K562 treated with DMSO at 1 percent for 4 hours (cell line): Measurements from ENCODE around the gene SPI1. TPM values are rescaled to one million over a fixed set of nuclear protein-coding genes. Genes with fewer than 3 reads are reported as not detected.

ENCODE experiments used
- total RNA-seq: library from RNA; unstranded; fragments of 300-600 nt; gene quantifications from 2 replicates; pipeline ENCODE4 v1.2.3, GENCODE V29; 2022; ENCODE audit not compliant: insufficient read depth

The SPI1 gene
- total RNA-seq = 88.6 and 115 TPM in 2 replicates

DNA sequence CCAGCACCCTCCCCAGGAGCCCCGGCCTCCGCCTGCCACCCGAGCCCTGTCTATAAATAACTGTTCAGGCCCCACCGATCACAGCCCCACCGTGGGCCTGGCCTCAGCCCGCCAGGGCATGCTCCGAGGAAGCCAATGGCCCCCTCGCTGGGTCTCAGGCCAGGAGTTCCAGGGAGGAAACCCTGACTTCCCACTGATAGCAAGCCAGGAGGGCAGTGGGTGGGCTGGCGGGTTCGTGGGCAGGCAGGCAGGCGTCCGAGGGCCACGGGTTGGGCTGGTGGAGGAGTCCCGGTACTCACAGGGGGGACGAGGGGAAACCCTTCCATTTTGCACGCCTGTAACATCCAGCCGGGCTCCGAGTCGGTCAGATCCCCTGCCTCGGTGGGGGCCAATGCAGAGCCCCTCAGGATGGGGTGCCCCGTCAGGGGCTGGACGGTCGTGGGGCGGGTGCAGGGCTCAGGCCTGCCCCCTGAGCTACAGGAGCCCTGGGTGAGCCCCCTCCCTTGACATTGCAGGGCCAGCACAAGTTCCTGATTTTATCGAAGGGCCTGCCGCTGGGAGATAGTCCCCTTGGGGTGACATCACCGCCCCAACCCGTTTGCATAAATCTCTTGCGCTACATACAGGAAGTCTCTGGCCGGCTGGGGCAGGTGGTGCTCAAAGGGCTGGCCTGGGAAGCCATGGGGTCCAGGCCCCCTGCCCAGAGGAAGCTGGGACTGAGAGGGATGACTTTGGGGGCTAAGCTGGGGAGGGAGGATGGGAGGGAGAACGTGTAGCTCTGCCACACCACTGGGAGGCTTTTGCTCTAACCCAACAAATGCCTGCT is at the start of gene SPI1:
Gene SPI1 (minus strand): TSS at position 538 of the 826 bp plus-strand sequence. CDS start 194 bp downstream, at position 344.

GRCh38 chr11:47426062-47426956 is 48.0 kb upstream of the SPI1 start, which contains the start of gene PSMC3:
TSS of gene PSMC3 (minus strand) at chr11:47426439. CDS start at chr11:47426279, 160 bp downstream.

GRCh38 chr11:47407746-47408590 is 29.6 kb upstream of the SPI1 start, which contains the start of gene SLC39A13:
TSS of gene SLC39A13 (plus strand) at chr11:47408590. CDS start at chr11:47410095, 1,505 bp downstream.

DNA sequence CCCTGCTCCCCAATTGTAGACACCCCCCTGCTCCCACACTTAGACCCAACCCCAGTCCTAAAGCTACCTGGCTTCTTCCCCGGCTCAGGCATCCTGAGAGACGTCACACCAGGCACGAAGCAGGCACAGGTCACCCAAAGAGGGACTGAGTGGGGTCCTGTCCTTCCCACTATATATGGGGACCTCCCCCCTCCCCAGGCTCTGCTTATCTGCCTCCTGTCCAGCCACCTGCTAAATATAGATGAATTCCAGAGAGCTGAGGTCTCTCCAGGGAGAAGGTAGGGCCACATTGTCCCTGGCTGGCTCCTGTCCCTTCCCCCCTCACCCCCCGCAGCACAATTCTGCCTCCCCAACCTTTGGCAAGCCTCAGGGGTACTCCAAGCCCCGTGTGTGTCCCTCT is 25.8 kb downstream of the SPI1 start, which contains the start of gene MYBPC3:
Gene MYBPC3 (minus strand): TSS at position 147 of the 400 bp plus-strand sequence. CDS start 55 bp downstream, at position 92.

Other genes with a start within 250 kb of the SPI1 start
- gene ARFGAP2, start 201.7 kb downstream of the SPI1 start, total RNA-seq = 65.4 and 97.1 TPM in 2 replicates
- gene PACSIN3, start 192.1 kb downstream of the SPI1 start, total RNA-seq = 5.1 and 7.0 TPM in 2 replicates
- gene DDB2, start 163.6 kb downstream of the SPI1 start, total RNA-seq = 12.1 and 15.4 TPM in 2 replicates
- gene ACP2, start 129.7 kb downstream of the SPI1 start, total RNA-seq = 20.0 and 26.4 TPM in 2 replicates
- 16.8 and 20.0 TPM in 2 replicates for gene NR1H3, start 120.6 kb downstream of the SPI1 start, total RNA-seq
- 43.1 and 57.8 TPM in 2 replicates for gene MADD, start 108.4 kb downstream of the SPI1 start, total RNA-seq
- not detected in 2 replicates for gene MYBPC3, start 25.8 kb downstream of the SPI1 start, total RNA-seq
- gene SLC39A13, start 30.0 kb upstream of the SPI1 start, total RNA-seq = 19.1 and 32.3 TPM in 2 replicates
- 226 and 257 TPM in 2 replicates for gene PSMC3, start 47.9 kb upstream of the SPI1 start, total RNA-seq
- 0.86 TPM in 1 of 2 replicates, not detected in the other for gene RAPSN, start 70.6 kb upstream of the SPI1 start, total RNA-seq
- gene CELF1, start 174.6 kb upstream of the SPI1 start, total RNA-seq = 20.6 and 28.5 TPM in 2 replicates
- 91.8 and 92.5 TPM in 2 replicates for gene PTPMT1, start 187.1 kb upstream of the SPI1 start, total RNA-seq
- gene KBTBD4, start 200.4 kb upstream of the SPI1 start, total RNA-seq = 7.0 and 9.6 TPM in 2 replicates
- gene NDUFS3, start 200.5 kb upstream of the SPI1 start, total RNA-seq = 165 and 180 TPM in 2 replicates
- gene FAM180B, start 208.1 kb upstream of the SPI1 start, total RNA-seq = not detected in 2 replicates
- not detected in 2 replicates for gene C1QTNF4, start 215.9 kb upstream of the SPI1 start, total RNA-seq